T1000 (cell line): ENCODE data around the gene MAP3K13.

Source experiments
- DNase-seq: peaks from one replicate; lab custom pipeline; 2025; ENCODE audit warnings: mixed read lengths; lab: John Stamatoyannopoulos, UW

MAP3K13 gene

GRCh38 chr3:185508335-185508991 lies 145.5 kb downstream of the MAP3K13 start:
- no peak for DNase-seq

GRCh38 chr3:185511711-185512110 lies 148.8 kb downstream of the MAP3K13 start:
- no peak for DNase-seq

- no peak for DNase-seq
These were observed 154.6 kb downstream of the MAP3K13 start for GRCh38 chr3:185517387-185518130.

GRCh38 chr3:185519021-185519420 lies 156.1 kb downstream of the MAP3K13 start:
- no peak for DNase-seq

GRCh38 chr3:185521349-185522138 lies 158.6 kb downstream of the MAP3K13 start:
- no peak for DNase-seq

- no peak for DNase-seq
These were observed 163.5 kb downstream of the MAP3K13 start for GRCh38 chr3:185526349-185526951.

GRCh38 chr3:185527364-185527763 lies 164.4 kb downstream of the MAP3K13 start:
- no peak for DNase-seq

- DNase-seq, result no peak
These were observed 165.6 kb downstream of the MAP3K13 start for GRCh38 chr3:185528532-185528931.

- no peak for DNase-seq
These were observed 167.9 kb downstream of the MAP3K13 start for GRCh38 chr3:185530856-185531255.

- no peak for DNase-seq
These were observed 170.0 kb downstream of the MAP3K13 start for GRCh38 chr3:185532901-185533300.

GRCh38 chr3:185534511-185534910 lies 171.6 kb downstream of the MAP3K13 start:
- no peak for DNase-seq

GRCh38 chr3:185537369-185537970 lies 174.5 kb downstream of the MAP3K13 start:
- DNase-seq, result peak; percentile 72
